ENCODE results near the gene PEAK3.

DNA sequence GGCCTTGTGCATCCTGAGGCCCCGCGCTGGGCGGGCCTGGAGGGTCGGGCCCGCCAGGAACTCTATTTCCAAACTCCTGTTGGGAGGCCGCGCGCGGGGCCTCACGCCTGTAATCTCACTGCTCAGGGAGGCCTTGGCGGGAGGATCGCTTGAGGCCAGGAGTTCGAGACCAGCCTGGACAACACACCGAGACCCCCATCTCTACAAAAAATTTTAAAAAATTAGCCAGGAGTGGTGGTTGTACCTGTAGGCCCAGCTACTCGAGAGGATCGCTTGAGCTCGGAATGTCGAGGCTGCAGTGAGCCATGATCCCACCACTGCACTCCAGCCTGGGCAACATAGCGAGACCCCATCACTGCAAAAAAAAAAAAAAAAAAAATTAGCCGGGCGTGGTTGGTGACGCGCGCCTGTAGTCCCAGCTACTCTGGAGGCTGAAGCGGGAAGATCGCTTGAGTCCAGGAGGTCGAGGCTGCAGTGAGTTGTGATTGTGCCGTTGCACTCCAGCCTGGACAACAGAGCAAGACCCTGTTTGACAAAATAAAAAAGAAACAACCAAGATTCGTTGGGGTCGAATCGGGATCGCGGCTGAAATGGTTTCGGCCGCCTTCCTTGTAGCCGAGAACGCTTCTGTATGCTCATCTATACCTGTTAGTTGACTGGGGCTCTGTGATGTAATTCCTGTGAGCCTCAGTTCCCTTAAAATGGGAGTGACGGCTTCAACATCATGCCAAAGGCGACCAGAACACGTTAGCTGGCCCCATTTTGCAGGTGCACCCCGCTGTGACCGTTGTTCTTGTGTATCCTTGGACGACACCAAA lies 44.7 kb downstream of the PEAK3 start:
- TF ChIP-seq CTCF (IDR thresholded peaks at IDR 0.05): no peak
- TF ChIP-seq POLR2A (IDR thresholded peaks at IDR 0.05): no peak
